GM12891 (cell line): ENCODE results near the gene NCAM1.

Experiments used
- PAX5 ChIP-seq: IDR thresholded peaks from 2 replicates; pipeline ENCODE4 v1.6.1; 2011; ENCODE audit warnings: low read length, moderate library complexity, mild to moderate bottlenecking; ENCODE audit not compliant: insufficient read depth, severe bottlenecking
- POLR2A ChIP-seq: IDR thresholded peaks from 2 replicates; pipeline ENCODE4 v1.6.1; 2011; ENCODE audit warnings: low read depth, low read length, control low read depth
- POLR2AphosphoS5 ChIP-seq: IDR thresholded peaks from 2 replicates; pipeline ENCODE4 v1.6.1; 2011; ENCODE audit warnings: low read depth, low read length, control low read depth
- POU2F2 ChIP-seq: IDR thresholded peaks from 2 replicates; pipeline ENCODE4 v1.6.1; 2011; ENCODE audit warnings: low read depth, mild to moderate bottlenecking, control low read depth, low read length, moderate library complexity
- SPI1 ChIP-seq: IDR thresholded peaks from 2 replicates; pipeline ENCODE4 v1.6.1; 2011; ENCODE audit warnings: low read depth, low read length, control low read depth
- TAF1 ChIP-seq: IDR thresholded peaks from 2 replicates; pipeline ENCODE4 v1.6.1; 2011; ENCODE audit warnings: low read depth, low read length, control low read depth

GRCh38 chr11:113260096-113260425 lies 298.8 kb downstream of the NCAM1 start:
- TF ChIP-seq POLR2AphosphoS5: no peak
- TF ChIP-seq POLR2A: no peak
- TF ChIP-seq SPI1: no peak
- no peak for TF ChIP-seq TAF1
- TF ChIP-seq POU2F2: no peak
- no peak for TF ChIP-seq PAX5
